GM19463 (cell line): ENCODE measurements around the gene MRPL42.
A peak's percentile ranks its signal among the peaks of the same experiment; 100 is the strongest.
"Not testable (repeated sequence)": the region's sequence is repeated elsewhere in the genome, so short reads cannot be mapped to it uniquely, and the experiment has no call there.

Source experiments
- ATAC-seq: cut with Tn5 transposase; IDR thresholded peaks from one replicate; pipeline ENCODE4 v1.9.1; 2021; ENCODE audit warnings: mild to moderate bottlenecking, moderate library complexity; ENCODE audit not compliant: unreplicated experiment

Gene MRPL42

DNA sequence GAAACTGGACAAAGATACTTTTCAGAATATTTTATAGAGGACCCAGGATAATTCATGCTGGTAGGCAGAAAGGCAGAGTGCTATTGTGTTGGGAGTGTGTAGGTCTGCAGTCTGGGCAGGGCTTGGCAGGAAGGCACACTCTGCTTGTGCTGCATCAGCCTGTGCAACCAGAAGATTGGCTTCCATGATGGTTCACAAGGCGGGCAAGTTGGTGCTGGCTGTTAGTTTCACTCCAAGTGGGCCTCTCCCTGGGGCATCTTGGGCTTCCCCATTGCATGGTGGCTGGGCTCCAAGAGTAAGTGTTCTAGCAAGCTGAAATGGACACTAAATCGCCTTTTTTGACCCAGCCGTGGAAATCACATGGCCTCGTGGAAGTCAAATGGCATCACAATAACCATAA, 23.7 kb upstream of the MRPL42 start:
- ATAC-seq = no peak

DNA sequence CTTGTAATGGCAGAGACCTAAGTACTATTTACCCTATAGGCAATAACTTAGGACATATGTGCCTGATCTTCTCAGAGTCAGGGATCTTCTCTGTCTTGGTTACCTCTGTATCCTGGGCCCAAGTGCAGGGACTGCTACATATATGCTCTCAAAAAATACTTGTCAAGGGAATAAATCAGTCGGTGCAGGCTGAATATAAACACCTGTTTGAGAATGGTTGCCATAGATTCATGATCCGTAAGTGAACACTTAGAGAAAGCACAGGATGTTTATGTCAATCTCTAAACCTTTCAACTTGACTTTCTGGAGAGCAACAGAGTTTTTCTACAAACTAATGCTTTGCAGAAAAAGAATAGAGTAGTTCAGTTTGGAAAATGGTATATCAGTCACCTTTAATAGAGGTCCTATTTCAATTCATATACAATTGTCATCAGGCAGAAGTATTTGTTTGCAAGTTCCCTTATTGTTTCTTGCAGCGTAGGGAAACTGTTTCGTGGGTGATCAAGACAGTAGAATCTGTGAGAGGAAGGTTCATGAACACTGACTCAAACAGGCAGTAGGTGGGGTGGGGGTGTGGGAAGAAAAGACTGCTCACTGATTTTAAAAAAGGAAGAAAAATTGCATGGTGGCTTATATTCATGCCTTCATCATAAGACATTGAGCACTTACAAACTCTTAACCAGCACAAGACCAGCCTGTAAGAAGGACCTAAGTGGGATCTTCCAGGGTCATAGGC, 19.6 kb upstream of the MRPL42 start:
- no peak for ATAC-seq

DNA sequence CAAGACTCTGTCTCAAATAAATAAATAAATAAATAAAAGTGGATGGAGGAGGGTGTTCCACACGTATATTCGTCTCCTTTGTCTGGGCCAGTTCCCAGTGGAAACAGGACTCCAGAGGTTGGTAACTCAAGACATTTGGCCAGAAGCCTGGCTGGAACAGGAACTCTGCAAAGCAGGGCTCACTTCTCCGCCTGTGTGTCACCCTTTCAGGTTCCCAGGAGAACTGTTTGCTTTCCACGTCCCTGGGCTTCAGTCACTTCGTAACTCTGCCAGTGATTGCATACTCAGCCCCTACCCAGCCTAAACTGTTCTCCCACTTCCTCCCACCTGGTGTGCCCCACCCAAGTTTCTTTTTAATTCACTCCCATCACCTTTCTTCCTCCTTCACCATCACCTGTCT, 18.5 kb upstream of the MRPL42 start:
- peak; percentile 30 for ATAC-seq

DNA sequence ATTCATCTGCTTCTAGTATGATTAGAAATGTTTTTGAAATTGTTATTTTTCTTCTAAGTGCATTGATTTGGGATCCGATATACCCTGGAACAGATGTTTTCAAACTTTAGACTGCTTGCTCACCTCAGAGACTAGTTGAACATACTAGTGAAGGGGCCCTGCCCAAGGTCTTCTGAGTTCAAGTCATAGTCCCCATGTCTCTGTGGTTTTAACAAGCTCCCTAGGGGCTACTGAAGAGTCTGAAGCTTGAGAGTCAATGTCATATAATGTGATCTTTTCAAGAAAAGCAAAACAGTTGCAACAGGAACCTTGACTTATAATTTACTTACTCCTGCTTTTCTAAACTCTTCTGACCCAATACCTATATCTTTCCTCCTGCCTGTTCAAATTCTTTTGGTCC, 18.0 kb upstream of the MRPL42 start:
- ATAC-seq = peak; percentile 88

DNA sequence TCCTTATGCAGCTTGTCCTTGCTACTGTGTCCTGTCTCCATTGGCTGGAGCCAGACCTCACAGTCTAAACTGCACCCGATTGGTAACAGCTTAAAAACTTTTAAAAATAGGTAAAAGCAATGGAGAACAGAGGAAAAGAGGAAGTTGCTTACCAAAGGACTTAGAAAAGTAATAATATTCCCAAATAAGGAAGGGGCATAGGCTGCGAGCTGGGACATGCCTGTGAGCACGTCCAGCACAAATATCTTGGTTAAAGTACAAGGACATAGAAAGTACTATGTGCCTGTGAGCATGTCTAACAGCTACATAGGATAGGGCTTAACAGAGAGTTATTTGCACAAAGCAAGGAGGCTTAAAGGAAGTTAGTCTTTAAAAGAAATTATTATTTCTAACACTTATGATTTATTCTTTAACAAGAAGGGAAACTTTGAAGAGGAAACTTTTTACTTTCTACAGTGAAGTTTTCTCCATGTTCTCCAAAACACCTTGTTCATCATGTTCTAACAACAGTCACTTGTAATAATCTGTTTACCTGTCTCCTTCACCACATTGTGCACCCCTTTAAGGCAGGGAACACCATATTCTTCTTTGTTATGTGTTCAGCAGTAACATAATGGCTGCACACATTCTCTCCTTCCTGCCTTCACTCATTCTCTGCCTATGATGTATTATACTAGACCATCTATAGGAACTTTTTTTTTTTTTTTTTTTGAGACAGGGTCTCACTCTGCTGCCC, 15.7 kb upstream of the MRPL42 start:
- ATAC-seq = no peak

DNA sequence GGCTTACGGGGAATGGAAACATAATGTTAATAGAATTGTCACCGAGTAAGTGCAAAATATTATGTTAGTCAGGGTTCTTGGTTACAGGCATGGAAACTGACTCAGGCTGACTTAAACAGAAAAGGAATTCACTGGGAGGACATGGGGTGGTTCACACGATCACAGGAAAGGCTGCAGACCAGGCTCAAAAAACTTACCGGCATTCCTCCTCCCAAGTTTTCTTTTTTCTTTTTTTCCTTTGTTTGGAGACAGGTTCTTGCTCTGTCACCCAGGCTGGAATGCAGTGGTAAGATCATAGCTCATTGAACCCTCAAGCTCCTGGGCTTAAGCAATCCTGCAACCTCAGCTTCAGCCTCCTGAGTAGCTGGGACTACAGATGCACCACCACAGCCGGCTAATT, 13.7 kb upstream of the MRPL42 start:
- ATAC-seq = no peak

DNA sequence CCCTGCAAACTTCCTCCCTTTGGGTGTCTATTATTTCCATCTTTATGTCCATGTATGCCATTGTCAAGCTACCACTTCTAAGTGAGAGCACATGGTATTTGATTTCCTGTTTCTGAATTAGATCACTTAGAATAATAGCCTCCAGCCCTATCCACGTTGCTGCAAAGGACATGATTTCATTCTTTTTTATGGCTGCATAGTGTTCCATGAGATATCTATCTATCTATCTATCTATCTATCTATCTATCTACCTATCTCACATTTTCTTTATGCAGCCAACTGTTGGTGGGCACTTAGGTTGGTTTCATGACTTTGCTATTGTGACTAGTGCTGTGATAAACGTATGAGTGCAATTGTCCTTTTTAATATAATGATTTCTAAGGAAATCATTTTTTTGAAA, 11.2 kb upstream of the MRPL42 start:
- ATAC-seq = no peak

DNA sequence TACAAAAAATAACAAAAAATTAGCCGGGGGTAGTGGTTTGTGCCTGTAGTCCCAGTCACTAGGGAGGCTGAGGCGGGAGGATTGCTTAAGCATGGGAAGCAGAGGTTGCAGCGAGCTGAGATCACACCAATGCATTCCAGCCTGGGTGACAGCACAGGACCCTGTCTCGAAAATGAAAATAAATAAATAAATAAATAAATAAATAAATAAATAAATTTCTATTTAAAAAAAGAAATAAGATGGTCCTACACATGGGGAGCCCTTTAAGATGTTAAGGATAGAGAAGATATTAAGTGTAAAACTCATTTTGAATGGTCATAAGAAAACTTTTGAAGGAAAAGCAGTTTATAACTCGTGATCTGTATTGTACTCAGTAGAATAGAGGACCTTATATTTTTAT, 8.2 kb upstream of the MRPL42 start:
- ATAC-seq = no peak

DNA sequence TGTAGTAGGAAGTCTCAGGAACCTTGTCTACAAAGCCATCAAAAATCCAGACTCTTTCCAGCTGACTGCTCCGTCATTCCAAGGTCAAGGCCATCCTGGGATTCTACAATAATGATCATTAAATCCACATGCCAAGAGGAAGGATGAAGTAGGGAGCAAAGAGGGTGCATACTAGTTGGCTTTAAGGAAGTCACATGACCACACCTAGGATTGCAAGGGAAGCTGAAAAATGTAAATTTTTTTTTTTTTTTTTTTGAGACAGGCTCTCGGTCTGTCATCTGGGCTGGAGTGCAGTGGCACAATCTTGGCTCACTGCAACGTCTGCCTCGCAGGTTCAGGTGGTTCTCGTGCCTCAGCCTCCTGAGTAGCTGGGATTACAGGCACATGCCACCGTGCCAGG, 7.3 kb upstream of the MRPL42 start:
- ATAC-seq = no peak

DNA sequence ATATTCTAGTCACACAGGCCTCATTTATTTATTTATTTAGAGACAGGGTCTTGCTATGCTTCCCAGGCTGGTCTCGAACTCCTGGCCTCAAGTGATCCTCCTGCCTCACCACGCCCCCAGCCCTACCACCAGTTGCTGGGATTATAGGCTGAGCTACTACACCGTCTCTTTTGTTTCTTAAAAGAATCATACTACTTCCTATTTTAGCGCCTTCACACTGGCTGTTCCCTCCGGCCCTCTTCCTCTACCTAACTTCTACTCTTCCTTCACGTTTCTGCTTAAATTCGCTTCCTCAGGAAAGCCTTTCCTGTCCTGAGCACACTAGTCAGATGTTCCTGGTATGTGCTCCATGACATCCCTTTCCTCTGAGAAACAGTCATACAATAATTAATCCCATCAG, 6.4 kb upstream of the MRPL42 start:
- ATAC-seq = no peak

DNA sequence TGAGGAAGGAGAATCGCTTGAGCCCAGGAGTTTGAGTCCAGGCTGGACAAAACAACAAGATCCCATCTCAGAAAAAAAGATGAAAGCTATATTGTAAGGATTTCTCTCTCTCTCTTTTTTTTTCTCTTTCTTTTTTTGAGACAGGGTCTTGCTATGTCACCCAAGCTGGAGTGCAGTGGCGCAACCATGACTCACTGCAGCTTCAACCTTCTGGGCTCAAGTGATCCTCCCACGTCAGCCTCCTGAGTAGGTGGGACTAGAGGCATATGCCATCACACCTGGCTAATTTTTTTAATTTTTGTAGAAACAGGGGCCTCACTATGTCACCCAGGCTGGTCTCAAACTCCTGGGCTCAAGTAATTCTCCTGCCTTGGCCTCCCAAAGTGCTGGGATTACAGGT, 5.8 kb upstream of the MRPL42 start:
- ATAC-seq = no peak

DNA sequence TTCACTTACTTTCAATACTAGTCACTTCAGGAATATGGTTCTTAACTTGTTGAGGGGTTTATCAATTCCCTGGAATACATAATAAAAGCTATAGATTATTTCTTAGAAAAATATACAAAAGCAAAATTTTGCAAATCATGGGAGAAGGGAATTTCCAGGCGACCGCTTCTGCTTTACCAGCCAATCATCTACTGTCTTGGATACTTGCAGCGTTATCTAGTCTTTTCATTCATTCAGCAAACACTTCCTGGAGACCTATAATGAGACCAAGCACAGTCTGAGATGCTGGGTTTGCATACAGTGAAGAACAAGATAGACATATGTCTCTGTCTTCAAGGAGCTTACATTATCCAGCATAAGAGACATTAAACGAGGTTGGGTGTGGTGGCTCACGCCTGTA, 1.5 kb upstream of the MRPL42 start:
- ATAC-seq = no peak

DNA sequence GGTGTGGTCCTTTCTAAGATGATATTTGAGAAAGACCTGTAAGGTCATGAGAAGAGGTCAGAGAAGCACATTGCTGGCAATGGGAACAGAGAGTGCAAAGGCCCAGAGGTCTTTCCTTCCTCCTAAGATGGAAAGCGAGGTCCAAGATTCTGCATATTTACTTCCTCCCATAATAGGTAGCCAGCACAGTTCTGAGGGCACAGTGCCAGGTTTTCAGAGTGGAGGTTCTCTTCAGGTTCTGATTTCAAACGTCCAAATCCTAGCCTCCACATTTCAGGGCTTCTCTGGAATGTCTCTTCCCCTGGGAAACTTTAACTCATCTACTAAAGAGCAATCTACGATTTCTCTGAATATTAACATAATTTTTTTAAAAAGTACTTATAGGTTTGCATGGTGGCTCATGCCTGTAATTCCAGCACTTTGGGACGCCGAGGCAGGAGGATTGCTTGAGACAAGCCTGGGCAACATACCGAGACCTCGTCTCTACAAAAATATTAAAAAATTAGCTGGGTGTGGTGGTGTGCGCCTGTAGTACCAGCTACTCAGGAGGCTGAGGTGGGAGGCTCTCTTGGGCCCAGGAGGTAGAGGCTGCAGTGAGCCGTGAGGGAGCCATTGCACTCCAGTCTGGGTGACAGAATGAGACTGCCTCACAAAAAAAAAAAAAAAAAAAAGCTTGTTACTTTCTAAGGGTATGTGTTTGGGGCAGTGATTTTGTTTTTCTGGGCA, 526 bp upstream of the MRPL42 start:
- no peak for ATAC-seq

DNA sequence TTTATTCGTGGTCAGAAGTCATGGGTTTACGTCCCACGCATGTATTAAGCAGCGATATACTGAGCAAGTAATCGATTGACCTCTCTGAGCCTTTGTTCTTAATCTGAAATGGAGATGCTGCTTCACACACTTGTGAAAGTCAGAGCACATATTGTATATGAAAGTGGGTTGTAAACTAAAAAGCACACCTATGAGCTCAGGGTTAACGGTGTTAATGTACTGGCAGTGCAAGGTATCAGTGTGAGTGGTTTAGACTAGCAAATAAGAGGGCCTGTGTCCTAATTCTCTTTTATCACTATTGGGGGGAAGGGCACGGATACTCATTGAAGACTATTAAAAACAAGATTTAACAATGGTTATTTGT, 676 bp downstream of the MRPL42 start:
- peak; percentile 8 for ATAC-seq

DNA sequence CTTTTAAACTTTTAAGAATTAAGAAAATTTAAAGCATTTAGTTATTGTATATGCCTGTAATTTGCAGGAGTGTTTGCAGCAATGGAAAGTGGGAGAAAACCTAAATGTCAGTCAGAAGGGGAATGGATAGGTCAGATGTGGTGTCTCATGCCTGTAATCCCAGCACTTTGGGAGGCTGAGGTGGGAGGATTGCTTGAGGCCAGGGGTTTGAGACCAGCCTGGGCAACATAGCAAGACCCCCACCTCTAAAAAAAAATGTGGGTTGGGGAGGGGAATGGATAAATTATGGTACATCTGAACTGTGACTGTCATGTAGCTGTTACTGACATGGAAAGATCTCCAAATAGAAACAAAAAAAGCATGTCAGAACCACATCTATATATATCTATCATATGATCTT, 2.1 kb downstream of the MRPL42 start:
- ATAC-seq = no peak

DNA sequence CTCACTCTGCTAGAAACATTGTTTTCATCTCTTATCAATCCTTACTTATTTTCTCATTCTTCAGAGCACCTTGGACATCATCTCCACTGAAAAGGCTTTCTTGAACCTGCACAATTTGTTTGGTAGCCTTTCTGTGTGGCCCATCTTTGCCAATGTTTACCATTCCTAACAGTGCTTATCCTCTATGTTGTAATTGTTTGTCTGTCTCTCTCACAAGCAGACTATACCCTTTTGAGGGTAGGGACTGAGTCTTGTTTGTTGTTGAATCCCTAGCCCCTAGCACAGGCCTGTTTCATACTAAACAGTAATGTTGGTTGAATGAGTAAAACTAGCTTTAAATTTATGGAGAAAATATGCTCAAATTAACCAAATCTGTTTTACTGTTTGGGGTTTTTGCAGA, 9.2 kb downstream of the MRPL42 start:
- no peak for ATAC-seq

DNA sequence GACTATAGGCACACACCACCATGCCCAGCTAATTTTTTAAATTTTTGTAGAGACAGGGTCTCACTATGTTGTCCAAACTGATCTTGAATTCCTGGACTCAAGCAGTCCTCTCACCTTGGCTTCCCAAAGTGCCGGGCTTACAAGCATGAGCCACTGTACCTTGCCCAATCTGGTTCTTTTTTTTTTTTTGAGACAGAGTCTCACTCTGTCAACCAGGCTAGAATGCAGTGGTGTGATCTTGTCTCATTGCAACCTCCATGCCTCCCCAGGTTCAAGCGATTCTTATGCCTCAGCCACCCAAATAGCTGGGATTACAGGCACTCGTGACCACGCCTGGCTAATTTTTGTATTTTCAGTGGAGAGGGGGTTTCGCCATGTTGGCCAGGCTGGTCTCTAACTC, 15.4 kb downstream of the MRPL42 start:
- ATAC-seq = no peak

DNA sequence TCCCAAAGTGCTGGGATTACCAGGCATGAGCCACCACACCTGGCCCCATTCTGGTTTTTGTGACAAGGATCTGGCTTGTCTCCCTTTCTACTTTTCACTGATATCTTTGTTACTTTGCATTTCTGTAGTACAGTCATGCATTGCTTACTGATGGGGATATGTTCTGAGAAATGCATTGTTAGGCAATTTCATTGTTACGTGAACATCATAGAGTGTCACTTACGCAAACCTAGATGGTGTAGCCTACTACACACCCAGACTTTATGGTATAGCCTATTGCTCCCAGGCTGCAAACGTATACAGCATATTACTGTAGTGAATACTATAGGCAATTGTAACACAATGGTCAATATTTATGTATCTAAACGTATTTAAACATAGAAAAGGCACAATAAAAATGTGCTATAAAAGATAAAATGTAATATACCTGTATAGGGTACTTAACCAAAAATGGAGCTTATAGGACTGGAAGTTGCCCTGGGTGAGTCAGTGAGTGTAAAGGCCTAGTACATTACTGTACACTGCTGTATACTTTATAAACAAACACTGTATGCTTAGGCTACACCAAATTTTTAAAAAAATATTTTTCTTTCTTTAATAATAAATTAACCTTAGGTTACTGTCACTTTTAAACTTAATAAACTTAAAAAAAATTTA, 16.0 kb downstream of the MRPL42 start:
- no peak for ATAC-seq

DNA sequence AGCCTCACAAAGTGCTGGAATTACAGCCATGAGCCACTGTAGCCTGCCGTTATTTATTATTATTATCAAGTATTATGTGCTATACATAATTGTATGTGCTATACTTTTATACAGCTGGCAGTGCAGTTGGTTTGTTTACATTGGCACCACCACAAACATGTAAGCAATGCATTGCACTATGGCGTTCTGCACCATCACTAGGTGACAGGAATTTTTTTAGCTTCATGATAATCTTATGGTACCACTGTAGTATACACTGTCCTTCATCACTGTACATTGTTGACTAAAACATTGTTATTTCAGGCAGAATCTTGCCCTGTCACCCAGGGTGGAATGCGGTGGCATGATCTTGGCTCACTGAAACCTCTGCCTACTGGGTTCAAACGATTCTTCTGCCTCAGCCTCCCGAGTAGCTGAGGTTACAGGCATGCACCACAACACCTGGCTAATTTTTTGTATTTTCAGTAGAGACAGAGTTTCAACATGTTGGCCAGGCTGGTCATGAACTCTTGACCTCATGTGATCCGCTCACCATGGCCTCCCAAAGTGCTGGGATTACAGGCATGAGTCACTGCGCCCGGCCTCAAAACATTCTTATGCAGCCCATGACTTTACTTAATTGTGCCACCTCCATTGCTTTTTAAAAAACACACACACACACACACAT, 17.1 kb downstream of the MRPL42 start:
- no peak for ATAC-seq

DNA sequence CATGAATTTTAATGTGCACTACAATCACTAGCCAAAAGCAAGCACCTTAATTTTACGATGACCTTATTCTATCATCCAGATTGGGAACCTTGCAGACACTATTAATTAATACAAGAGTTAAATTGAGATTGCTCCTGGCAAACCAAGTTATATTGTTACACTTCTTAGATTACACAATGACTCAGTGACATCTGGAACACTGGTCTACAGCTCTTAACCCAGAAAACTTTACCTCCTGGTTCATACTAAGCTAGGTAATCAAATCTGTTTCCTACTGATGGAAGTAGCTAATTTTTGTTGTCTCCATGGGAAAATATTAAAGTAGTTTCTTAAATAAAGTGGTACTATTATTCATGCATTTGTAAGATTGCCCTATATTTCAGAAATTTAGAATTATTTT, 25.5 kb downstream of the MRPL42 start:
- not testable (repeated sequence) for ATAC-seq

DNA sequence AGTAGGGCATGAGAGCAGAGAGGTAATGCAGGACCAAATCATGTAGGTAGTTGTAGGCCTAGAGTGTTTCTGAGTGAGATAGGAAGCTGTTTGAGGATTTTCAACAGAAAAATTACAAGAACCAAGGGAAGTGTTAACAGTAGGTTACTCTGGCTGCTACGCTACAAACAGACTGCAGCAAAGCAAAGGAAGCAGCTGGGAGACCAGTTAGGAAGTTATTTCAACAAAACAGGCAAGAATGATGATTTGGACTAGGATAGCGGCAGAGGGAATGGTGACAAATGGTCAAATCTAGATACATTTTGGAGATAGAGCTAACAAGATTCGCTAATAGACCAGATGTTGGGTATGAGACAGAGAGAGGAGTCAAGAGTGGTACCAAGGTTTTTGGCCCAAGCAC, 26.8 kb downstream of the MRPL42 start:
- ATAC-seq = no peak
